G401 (cell line): Measurements from ENCODE around the gene PLPP3. TPM values are rescaled to one million over a fixed set of nuclear protein-coding genes. Genes with fewer than 3 reads are reported as not detected.

Experiments
- DNase-seq: peaks from one replicate; pipeline ENCODE4 v3.0.0-alpha.2; 2015; ENCODE audit warnings: low spot score
- in situ Hi-C: cut with HindIII; loops from 2 replicates; pipeline ENCODE4 v1.10.0; 2016; ENCODE audit warnings: low sequenced_read_pairs, mixed read lengths
- total RNA-seq: library from RNA; depleted of rRNA; stranded (reverse); fragments of >200 nt; shearing (Covaris generic); gene quantifications from 2 replicates; pipeline ENCODE4 v1.2.3, GENCODE V29; 2014

The PLPP3 gene
- total RNA-seq, 1 experiment from 2014 or later, result not detected

DNA sequence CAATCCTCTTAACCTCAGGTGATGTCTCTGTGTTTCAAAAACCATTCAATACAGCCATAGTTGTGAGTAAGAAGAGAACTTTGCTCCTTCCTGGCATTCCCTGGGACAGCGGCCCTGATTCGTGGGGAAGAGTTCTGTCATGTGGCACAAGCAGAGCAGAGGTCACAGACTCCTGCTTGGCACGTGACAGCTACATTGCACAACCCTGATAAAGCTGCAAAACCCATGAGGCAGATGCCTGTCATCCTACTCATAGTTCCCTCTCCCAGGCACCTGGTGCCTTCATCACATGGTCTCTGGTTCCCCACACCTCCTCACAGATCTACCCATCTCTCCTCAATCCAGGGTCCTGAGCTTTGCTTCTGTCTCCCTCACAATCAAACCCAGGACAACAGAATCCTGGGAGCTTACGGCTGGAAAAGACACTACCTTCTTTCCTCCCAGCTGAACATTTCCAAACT, 70.8 kb downstream of the PLPP3 start:
- DNase-seq, result no peak
- in situ Hi-C loops, result no loop called here

DNA sequence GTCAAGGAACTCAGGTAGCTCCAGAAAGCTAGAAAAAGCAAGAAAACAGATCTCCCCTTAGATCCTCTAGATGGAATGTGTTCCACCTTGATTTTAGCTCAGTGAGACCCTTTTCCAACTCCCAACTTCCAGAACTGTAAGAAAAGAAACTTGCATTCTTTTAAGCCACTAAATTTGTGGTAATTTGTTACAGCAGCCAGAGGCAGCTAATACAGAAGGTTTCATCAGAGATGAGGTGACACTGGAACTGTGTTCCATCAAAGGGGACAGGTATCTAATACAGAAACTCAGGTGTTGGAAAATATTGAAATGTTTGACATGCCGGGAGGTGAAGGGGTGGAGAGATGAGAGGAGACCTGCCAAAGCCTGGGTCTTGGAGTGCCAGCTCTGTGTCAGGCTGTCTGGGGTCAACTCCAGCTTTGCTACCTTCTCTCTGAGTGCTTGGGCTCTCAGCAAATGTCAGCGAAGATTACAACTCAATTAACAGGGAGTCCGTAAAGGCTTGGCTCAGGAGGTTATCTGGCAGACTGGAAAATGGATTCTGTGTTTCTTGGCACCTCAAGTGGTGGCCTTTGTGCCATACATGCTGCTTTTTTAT, 71.3 kb downstream of the PLPP3 start:
- in situ Hi-C loops, result no loop called here
- no peak for DNase-seq

DNA sequence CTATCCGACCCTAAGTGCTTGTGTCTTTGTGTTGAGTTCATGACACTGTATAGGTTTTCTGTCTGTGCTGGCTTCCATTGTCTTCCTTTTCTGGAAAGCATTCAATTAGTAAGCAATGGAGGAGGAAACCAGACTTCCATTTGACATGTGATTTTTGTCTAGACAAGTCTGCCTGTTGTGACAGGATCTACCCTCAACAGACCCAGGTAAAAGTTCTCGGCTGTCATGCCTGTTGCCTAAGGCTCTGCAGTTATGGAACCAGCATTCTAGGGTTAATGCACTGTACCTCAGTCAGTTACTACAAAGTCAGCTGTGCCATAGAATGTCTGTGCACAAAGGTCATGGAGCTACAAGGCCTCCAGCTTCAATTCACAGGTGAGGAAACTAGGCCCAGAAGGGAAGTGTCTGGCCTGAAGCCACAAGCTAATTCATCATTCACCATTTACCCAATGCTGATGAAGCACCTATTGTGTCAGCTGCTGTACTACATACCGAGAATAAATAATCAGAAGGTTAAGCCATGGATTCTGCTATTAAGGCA, 72.3 kb downstream of the PLPP3 start:
- DNase-seq, result no peak
- in situ Hi-C loops, result no loop called here

DNA sequence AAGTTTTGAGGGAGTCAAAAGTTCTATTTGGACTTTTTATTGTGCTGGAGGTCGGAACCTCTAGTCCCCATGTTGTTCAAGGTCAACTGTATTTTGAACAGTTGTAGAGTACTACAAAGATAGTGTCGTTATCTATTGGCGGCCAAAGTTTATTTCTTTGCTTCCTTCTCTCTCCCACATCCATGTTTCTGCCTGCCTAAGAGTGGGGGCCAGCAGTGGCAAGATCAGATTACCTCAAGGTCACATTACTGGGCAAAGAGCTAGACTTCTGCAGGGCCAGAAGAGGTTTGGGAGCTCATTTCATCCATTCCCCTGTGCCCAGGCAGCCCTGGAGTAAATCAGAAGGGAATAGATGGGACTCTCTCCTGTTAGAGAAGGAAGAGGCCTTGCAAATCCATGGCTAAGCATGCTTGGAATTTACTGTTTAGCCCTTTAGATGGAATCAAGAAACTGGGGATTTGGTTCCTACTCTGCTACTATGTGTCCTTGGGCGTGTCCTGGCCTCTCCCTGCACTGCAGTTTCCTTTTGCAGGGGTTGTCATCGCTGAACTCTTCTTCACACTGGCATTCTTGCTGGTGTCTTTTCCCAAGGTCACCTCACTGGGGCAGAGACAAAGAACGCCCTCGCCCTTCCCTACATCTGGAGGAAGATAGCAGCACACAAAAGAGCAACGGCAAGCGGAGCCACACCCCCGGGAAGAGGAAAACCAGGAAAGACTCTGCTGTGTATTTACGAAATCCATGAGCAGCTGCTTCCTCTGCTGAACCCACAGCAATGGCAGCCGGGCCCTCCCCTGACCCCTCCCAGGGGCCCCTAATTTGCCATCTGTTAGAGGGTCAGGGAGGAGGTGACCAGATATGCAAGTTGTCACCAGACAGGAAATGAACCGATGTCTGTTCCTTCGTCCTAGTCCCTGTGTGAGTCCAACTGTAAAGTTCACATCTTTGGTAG, 73.3 kb downstream of the PLPP3 start:
- in situ Hi-C loops, result no loop called here
- no peak for DNase-seq

DNA sequence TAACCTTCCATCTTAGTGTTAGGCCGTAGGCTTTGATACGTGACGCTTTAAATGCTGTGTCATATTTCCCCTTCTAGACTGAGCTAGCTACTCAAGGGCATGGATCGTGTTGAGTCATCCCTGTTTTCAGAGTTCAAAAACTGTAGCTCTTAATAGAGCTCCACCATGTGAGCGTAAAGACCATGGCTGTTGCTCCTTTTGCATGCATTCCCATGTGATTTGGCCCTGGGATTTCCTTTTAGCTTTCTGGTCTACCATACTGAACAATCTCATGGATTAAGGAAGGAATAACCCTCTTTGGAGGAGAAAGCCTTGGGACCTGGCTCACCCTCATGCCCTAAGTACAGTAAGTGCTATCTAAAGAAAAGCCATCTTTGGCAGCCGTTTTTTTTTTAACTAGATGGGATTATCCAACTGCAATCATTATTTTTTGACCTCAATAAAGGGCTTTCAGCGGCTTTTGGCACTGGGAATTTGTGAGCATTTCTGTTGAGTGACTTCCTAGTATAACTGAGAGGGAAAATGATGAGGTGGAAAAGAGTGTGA, 76.6 kb downstream of the PLPP3 start:
- no peak for DNase-seq
- in situ Hi-C loops, result no loop called here

DNA sequence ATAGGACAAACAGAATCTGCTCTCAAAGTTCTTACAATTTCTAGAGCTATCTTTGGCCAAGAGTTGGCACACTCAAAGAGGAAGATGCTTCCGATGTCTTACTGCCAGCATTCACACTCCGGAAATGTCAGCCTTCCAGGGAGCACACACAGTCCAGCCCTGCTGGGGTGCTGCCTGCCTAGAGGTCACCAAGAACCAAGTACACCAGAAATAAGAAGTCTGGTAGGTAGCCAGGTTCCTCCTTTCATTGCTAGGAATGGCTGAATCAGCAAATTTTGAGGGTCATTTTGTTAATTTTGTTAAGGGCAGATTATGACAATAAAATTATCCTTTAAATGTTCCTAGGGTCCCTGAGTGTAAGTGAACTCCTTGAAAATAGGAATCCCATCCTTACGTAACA, 77.5 kb downstream of the PLPP3 start:
- DNase-seq, result no peak

DNA sequence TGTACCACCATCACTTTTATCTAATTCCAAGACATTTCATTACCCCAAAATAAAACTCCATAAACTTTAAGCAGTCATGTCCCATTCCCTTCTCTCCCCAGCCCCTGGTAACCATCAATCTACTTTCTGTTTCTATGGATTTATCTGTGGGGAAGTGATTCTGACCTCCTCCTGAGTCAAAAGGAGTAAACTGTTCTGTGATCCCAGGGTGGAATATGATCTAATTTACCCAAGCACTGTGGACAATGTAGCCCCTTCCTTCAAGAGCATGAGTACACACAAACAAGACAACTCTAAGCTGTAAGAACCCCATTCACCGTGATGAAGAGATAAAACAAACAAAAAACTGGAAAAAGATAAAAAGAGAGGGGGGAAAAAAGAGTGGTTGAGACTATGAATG, 77.9 kb downstream of the PLPP3 start:
- DNase-seq, result no peak
- in situ Hi-C loops, result no loop called here

More for the DNA sequence above, 77.5 kb downstream of the PLPP3 start:
- in situ Hi-C loops, result no loop called here

DNA sequence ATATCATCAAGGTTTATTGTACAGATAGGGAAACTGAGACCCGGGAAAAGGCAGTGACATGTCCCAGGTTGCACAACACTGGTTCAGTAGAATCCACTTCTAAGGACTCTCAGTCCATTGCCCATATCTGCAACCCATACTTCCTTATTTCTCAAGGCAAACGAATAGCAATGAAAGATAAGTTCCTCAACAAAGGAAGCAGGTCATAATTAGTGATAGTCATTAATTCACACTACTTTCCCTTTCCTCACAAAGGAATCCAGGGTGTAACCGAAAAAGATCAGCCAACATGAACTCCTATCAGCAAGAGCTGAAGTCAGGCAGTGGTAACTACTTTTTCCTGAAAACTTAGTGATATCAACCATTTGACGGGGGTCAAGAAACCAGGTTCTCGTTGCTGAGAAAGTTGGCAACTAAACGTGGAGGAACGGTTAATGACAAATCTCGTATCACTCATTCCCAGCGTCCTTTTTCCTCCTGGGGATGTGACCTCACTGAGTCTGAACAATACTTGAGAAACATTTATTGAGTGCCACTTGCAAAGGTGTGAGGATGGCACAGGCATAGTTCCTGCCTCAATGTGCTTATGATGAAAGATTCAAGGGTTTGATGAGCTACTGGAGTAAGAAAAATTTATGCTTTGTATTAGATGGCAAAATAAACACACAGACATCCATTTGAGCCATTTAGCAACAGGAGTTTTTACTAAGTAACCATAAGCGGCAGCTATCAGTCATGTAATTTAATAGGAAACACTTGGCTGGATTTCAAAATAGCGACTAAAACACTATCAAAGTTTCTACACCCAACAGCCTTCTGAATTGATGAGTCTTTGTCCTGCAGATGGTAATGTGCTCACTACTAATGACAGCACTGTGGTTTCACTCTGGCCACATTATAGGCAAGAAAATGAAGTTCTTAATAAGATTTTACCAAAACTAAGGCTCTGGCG, 82.3 kb downstream of the PLPP3 start:
- in situ Hi-C loops, result no loop called here

DNA sequence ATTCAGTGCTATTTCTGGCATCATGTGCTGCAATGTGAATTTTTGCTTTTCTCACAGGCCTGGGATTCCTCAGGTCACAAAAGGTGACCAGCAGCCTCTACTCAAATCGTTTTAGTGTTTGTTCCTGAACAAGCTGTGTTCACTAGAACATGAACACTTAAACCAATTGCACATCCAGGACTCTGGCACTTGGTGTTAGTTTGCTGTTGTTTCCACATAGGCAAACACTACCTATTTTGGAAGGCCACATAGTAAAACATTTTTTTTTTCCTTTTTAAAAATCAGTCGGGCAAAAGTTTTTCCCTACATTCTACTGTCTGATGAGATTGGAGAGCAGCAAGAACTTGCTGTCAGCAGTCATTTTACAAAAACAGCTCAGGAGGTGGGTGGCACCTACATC, 83.2 kb downstream of the PLPP3 start:
- in situ Hi-C loops, result no loop called here
- DNase-seq, result no peak

More for the DNA sequence above, 82.3 kb downstream of the PLPP3 start:
- no peak for DNase-seq

DNA sequence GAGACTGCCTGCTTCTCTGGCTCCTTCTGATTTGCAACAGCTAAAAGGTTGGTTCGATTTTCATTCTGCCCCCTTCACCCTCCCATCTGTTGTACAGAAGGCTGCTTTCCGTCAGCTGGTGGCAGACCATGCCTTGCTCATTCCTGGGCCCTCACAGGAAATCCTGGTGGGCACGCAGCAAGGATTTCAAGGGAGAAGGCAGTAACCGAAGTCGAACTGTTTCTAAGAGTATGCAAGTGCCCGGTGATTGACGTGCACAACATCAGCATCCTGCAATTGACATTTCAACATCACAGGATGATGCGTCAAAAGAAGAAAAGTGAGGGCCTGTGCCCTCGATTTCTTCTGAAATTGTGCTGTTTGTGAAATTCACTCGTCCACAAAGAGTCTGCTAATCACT, 83.8 kb downstream of the PLPP3 start:
- in situ Hi-C loops, result no loop called here
- DNase-seq, result no peak

DNA sequence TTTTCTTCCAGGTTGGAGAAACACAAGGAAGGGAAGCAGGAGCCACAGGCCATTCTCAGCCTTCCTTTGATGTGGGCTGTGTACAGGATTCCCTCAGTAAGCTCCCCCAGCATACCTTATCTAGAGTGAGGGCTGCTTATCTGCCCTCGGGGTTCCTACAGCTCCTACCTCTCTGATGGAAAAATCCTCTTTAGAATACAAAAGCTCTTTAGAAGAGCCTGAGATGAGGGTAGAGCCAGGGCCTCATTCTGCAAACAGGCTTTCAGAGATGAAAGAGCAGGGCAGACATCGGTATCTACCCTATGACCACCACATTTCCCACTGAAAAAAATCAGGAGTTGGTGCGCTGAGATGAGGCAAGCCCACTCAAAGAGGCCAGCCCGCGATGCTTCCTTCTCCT, 85.1 kb downstream of the PLPP3 start:
- in situ Hi-C loops, result no loop called here
- no peak for DNase-seq

DNA sequence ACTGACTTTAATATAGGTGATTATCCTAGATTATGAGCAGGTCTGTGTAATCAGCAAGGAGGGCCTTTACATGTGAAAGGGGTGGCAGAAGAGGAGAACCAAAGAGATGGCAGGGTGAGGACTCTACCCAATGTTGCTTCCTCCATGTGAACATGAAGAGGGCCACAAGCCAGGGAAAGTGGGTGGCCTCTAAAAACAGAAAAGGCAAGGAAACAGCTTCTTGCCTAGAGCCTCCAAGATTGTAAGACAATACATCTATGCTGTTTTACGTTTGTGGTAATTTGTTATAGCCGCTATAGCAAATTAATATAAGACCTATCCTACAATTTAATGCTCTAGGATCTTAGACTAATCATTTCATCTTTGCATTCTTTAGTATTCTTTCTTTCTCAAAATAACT, 85.5 kb downstream of the PLPP3 start:
- DNase-seq, result no peak
- in situ Hi-C loops, result no loop called here

DNA sequence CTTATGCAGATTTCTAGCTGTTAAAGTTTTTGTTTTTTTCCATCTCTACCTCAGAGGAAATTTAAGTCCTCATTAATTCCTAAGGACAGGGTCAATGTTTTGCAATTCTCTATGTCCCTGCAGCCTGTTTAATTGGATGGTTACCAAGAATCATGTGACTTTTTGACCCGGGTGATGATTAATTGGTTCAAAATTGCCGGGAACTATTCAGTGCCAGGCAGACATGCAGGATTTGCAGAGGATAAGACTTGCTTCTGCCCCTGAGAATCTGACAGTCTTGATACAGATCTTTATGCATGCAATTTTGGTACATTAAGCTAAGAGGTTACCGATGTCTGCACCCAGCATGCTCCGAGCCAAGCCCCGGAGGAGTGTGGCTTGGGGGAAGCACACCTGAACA, 87.9 kb downstream of the PLPP3 start:
- no peak for DNase-seq

DNA sequence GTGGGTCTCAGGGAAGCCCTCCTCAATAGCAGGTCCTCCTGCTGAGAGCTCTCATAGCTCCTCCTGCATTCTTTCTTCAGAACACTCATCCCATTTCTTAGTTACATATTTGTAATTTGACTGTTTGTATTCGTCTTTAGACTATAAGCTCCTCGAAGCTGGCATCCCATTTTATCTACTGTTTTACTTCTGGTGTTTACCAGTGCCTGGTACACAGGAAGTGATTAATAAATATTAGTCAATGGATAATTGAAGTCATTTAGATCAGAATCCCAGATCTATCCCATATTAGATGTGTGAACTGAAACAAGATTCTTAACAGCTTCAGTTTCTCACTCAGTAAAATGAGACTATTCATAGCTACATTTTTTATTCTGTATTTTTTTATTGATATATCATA, 88.7 kb downstream of the PLPP3 start:
- in situ Hi-C loops, result no loop called here
- no peak for DNase-seq

More for the DNA sequence above, 87.9 kb downstream of the PLPP3 start:
- in situ Hi-C loops, result no loop called here

DNA sequence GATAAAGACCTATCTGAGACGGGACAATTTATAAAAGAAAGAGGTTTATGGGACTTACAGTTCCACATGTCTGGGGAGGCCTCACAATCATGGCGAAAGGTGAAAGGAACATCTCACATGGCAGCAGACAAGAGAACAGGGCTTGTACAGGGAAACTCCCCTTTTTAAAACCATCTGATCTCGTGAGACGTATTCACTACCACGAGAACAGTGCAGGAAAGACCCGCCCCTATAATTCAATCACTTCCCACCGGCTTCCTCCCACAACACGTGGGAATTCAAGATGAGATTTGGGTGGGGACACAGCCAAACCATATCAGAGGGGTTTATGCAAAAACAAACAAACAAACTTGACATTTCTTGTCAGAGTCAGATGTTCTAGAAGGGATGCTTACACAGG, 89.7 kb downstream of the PLPP3 start:
- no peak for DNase-seq
- in situ Hi-C loops, result no loop called here

DNA sequence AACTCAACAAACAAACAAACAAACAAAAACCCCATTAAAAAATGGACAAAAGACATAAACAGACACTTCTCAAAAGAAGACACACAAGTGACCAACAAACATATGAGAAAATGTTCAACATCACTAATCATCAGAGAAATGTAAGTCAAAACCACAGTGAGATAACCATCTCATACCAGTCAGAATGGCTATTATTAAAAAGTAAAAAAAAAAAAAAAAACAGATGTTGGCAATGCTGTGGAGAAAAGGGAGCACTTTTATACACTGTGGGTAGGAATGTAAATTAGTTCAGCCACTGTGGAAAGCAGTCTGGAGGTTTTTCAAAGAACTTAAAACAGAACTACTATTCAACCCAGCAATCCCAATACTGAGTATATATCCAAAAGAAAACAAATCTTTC, 94.7 kb downstream of the PLPP3 start:
- in situ Hi-C loops, result no loop called here
- DNase-seq, result no peak

DNA sequence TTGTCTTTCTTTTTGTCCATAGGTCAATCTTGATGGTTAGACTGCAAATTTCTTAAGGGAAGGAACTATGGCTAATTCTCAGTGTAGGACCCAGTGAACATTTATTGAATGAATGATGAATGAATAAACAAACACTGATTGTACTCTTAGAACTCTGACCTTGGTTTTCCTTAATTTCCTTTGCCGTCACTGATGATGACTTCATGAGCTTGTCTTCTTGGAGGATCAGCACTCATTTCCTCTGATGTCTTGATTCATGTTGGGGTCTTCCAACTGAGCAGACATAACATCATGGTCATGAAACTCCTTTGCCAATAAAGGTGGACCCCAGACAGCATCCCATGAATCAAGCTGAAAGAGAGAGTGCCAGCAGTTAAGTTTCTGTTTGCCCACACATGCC, 96.3 kb downstream of the PLPP3 start:
- DNase-seq, result no peak
- in situ Hi-C loops, result no loop called here

DNA sequence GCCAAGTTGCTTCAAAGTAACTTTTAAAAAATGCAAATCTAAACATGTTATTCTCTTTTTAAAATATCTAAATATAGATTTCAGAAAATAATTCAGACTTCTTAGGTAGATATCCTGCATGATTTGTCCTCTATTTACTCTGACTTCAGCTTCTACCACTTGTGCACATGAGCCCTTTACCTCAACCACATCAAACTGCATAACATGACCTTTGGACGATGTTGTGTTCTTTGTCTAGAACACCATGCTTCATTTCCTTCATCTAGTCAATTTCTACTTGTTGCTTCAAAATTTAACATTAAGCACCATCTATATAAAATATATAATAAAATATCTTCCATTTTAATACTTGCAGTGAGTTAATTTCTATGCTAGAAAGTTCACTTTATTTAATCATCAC, 96.9 kb downstream of the PLPP3 start:
- no peak for DNase-seq
- in situ Hi-C loops, result no loop called here

DNA sequence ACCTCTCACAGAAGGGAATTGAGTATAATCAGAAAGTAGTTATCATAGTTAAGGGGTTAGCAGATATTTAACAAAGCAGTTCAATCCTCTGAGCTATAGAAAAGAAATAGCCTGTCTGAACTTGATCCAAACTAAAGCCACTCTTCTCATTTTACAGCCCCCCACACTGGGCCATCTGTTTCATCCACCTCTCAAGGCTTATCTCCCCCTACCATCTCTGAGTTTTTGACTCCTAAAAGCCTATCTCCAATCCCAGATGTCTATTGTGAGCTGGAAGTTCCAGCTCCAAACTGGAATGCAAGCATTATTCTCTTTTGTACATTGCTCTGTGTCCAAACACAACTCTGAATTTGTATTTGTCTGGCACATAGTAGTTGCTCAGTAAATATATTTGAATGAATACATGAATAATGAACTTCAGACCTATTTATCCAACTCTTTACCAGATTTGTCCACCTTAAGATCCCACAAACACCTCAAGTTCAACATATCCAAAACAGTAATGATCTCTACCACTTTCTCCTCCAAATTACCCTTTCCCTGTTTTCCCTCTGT, 98.1 kb downstream of the PLPP3 start:
- in situ Hi-C loops, result no loop called here
- no peak for DNase-seq
